GM15510 (cell line): ENCODE measurements around the gene DSCAM.

Experiments used
- POLR2A ChIP-seq: IDR thresholded peaks from 3 replicates; pipeline ENCODE4 v1.6.1; 2011; ENCODE audit warnings: borderline replicate concordance; ENCODE audit not compliant: insufficient read length; ENCODE audit errors: extremely low read depth

DSCAM gene

GRCh38 chr21:40013001-40013735 lies 833.8 kb downstream of the DSCAM start:
- no peak for TF ChIP-seq POLR2A

DNA sequence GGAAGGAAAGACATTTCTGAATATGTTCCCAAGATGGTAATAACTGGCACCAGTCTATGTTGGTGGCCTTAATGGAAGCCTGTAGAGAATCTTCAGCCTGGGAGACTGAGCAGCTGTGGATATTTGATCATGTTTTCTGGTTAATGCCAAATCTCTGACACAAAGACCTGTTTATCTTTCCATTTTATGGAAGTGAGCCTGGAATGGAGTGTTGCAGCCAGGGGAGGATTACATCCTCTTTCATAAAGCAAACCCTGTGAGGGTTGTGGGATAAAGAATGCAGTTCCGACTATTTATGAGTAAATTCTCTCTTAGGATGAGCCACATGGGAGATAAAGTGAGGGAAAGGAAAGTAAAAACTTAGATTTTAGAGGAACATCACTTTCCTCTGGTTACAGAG lies 835.6 kb downstream of the DSCAM start:
- no peak for TF ChIP-seq POLR2A

DNA sequence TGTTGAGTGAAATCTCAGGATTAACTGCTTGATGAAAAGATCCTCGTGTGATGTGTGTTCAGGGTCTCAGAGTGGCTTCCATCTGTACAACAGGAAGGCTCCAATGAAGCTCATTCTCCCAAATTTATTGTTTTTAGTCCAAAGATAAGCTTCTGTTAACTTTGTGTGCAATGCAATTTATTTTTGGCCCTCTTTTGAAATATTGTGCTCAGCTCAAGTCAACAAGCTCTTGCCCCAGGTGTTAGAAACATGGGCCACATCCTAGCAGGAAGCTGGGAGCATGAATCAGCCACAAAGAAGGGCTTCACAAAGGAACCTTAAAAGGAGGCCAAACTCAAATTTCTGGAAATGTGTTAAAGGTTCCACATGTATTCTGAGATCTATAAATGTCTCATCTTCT lies 844.0 kb downstream of the DSCAM start:
- no peak for TF ChIP-seq POLR2A

GRCh38 chr21:39984286-39984991 lies 862.5 kb downstream of the DSCAM start:
- TF ChIP-seq POLR2A: no peak

- no peak for TF ChIP-seq POLR2A
These were observed 866.6 kb downstream of the DSCAM start for GRCh38 chr21:39980241-39980820.

DNA sequence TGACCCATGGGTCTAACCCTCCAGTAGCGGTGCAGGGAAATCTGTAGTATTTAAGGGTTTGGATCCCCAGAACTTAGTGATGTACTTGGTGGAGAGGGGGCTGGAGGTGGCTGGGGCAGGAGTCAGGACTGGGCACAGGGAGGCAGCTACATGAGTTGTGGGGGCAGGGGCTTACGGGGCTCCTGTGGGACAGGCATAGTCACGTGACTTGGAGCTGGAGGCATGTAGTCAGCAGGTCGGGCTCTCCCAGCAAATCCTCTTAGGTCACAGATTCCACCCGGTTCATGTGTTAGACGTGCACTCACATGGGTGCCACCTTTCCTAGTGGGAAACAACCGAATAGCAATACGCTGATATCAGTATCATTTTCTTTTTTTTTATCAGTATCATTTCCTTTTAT lies 867.6 kb downstream of the DSCAM start:
- TF ChIP-seq POLR2A: no peak

GRCh38 chr21:39976800-39977199 lies 870.2 kb downstream of the DSCAM start:
- no peak for TF ChIP-seq POLR2A

- TF ChIP-seq POLR2A: no peak
These were observed 873.8 kb downstream of the DSCAM start for GRCh38 chr21:39972976-39973770.

- TF ChIP-seq POLR2A: no peak
These were observed 874.5 kb downstream of the DSCAM start for GRCh38 chr21:39972471-39972870.

DNA sequence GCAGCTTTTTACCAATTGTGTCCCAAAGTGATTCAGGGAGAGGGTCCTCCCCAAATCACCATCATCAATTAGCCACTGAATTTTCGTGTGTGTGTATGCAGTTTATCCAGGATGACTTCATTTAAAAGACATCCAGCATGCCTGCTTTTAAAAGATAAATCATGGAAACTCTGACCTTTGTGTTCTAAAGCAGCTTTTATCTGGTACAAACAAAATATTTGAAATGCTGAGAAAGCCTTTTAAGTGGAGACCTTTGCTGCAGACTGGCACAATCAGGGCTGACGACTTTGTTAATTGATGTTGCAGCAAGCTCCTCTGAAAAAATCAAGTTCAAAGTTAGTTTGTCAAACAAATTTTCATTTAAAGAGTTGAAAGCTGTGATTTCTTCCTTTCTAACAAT lies 875.0 kb downstream of the DSCAM start:
- TF ChIP-seq POLR2A: no peak

DNA sequence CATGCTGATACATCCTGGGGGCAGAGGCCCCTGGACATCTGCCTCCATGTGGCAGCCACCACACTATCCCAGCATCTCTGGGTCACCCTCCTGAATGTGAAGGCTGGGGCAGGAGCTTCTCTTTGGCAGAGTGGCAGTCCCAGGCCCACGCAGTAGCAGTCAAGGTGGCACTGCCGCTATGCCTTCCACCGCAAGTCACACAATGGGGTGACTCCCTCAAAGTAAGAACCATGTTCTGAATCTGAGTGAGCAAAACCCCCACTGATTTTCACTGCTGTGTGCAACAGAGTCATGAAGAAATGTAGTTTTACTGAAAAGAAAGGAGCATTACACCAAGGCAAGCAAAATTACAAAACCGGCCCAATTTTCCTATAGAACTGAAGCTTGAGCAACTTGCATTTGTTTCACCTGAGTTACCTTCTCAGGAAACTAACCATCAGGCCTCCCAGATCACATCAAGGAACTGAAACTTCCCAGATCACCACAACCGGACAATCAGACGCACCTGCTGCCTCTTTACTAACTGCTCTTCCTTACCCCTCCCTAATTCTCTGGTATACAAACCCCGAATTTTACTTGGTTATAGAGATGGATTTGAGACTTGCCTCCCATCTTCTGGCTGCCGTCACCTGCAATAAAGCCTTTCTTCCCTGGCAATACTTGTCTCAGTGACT lies 877.1 kb downstream of the DSCAM start:
- no peak for TF ChIP-seq POLR2A

GRCh38 chr21:39968010-39968409 lies 878.9 kb downstream of the DSCAM start:
- TF ChIP-seq POLR2A: no peak

GRCh38 chr21:39966786-39967185 lies 880.2 kb downstream of the DSCAM start:
- no peak for TF ChIP-seq POLR2A

DNA sequence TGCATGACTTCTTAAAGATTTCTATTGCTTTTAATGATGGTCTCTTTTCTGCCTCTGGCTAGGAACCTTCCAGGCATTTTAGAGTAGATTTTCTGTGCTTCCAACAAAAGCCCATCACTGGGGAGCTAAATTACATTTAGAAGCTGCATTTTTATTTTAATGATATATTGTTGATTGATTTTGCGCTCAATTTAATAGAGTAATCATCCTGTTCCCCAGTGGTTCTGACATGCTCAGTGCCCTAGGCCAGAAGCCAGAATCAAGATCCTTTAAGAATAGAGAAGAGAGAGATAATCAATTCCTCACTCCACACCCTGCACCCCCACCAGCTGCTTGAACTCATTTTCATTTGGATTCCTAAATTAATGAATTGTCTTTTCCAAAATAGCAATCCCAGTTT lies 881.9 kb downstream of the DSCAM start:
- TF ChIP-seq POLR2A: no peak
